Measurements from ENCODE around the gene EIF4B. TPM values are rescaled to one million over a fixed set of nuclear protein-coding genes. Genes with fewer than 3 reads are reported as not detected.

Gene EIF4B
- total and polyA plus RNA-seq, 2 donors (not counting 1 experiment from before 2014, with no cell fraction given) = 252 to 674 TPM

DNA sequence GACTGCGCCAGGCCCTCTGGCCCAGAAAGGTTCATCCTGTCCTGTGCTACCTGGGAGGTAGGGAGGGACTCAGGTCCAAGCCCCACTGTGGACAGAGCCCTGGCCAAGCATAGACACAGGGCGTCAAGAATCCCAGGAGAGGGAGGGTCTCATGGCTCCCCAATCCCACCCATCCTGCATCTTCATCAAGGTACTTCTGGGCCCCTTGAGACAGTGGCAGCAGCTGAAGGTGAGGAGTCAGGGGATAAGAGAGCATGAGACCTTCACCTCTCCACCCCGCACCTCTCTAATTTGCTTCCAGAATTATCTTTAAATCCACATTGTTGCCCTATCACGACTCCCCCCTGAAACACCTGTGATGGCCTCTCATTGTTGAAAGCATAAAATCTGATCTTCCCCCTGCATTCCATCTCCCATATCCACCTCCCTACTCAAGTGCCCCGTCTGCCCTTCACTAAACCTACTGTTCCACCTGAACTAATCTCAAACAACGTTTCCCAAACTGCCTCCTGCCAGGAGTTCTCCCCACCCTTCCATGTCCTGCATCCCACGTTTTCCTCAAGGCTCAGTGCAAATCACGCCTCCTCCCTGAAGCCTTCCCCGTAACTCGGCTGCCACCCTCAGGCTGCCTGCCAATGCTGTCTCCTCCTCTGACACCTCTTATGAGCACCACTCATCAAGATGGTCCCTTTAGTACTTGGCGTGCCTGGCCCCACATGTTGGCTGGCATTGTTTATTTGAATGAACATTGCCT, 30.3 kb upstream of the EIF4B start:
- DNase-seq (no peak), ATAC-seq (ENCODE audit: low read depth) (no peak)
- Mint-ChIP-seq H3K4me1 (no peaks in the 10 kb centered on the region), H3K27ac (no peak overlapping the region), H3K9me3 (ENCODE audit: insufficient read depth) (no peaks in the 10 kb centered on the region), H3K27me3 (peaks cover 41% of the 10 kb centered on the region), H3K4me3 (no peak overlapping the region)
- Histone ChIP-seq H3K4me3 (ENCODE audit: control extremely low read depth in 1 of 5, extremely low read depth in 1 of 5, insufficient read depth in 1 of 5, low read depth in 2 of 5, low read length in 4 of 5) (no peak overlapping the region), H3K27me3 (replicated peaks in 1 of 4; ENCODE audit: control extremely low read depth in 1 of 4, control insufficient read depth in 3 of 4, insufficient read depth in 4 of 4, low read length in 3 of 4) (peaks cover 0 to 8% (median 3%) of the 10 kb centered on the region in 4 experiments), H3K9me3 (ENCODE audit: control extremely low read depth in 1 of 3, control insufficient read depth in 2 of 3, insufficient read depth in 1 of 3, low read length in 2 of 3) (no peaks in the 10 kb centered on the region), H3K9ac (ENCODE audit: low read length) (no peak overlapping the region), H3K27ac (ENCODE audit: low read length in 2 of 2) (no peak overlapping the region), H2AFZ (ENCODE audit: insufficient read depth, low read depth, low read length, poor library complexity, severe bottlenecking) (no peak overlapping the region), H3K36me3 (replicated peaks in 1 of 2; ENCODE audit: control extremely low read depth in 1 of 2, control insufficient read depth in 1 of 2, extremely low read depth in 1 of 2, insufficient read depth in 2 of 2, low read length in 1 of 2) (no peaks in the 10 kb centered on the region), H4K20me1 (ENCODE audit: control insufficient read depth, insufficient read depth, low read length, poor library complexity, severe bottlenecking) (no peaks in the 10 kb centered on the region), H3K4me2 (replicated peaks; ENCODE audit: low read depth, low read length, poor library complexity, severe bottlenecking) (no peak overlapping the region), H3K79me2 (ENCODE audit: control insufficient read depth, insufficient read depth, low read length) (no peaks in the 10 kb centered on the region), H3K4me1 (ENCODE audit: control insufficient read depth in 2 of 2, insufficient read depth in 2 of 2, low read length in 2 of 2) (no peaks in the 10 kb centered on the region)
- CTCF ChIA-PET = no interaction called here
- intact Hi-C loops (cut with micrococcal nuclease) = no loop called here
- POLR2A ChIA-PET = no interaction called here
- 74% methylated on average over 10 of the region's 11 CpGs for WGBS (ENCODE audit: insufficient coverage)
- TF ChIP-seq EZH2 (IDR thresholded peaks at IDR 0.05; ENCODE audit: borderline replicate concordance, insufficient read depth, low read depth, low read length, poor library complexity, severe bottlenecking) (no peak), CTCF (IDR thresholded peaks at IDR 0.05) (no peak)

GRCh38 chr12:52976574-52977071, 29.6 kb upstream of the EIF4B start:
- no peak overlapping the region for H3K9ac ChIP-seq (ENCODE audit: low read length)
- ChIA-PET POLR2A (no interaction called here), CTCF (interaction anchor here (6.8 kb wide), 1 partner anchor 95 kb away, joined by 260 read pairs; no protein-coding TSS in a partner anchor)
- 60% methylated on average over 1 of the region's 3 CpGs for WGBS (ENCODE audit: insufficient coverage)
- Mint-ChIP-seq H3K4me1 (no peaks in the 10 kb centered on the region), H3K27ac (no peak overlapping the region), H3K9me3 (ENCODE audit: insufficient read depth) (no peaks in the 10 kb centered on the region), H3K27me3 (peaks cover 43% of the 10 kb centered on the region), H3K4me3 (no peak overlapping the region)
- H3K4me1 ChIP-seq (ENCODE audit: control insufficient read depth in 2 of 2, insufficient read depth in 2 of 2, low read length in 2 of 2) = no peaks in the 10 kb centered on the region
- no peaks in the 10 kb centered on the region for H3K36me3 ChIP-seq (replicated peaks in 1 of 2; ENCODE audit: control extremely low read depth in 1 of 2, control insufficient read depth in 1 of 2, extremely low read depth in 1 of 2, insufficient read depth in 2 of 2, low read length in 1 of 2)
- H3K27ac ChIP-seq (ENCODE audit: low read length in 2 of 2) = no peak overlapping the region
- intact Hi-C loops (cut with micrococcal nuclease) = no loop called here
- H2AFZ ChIP-seq (ENCODE audit: insufficient read depth, low read depth, low read length, poor library complexity, severe bottlenecking) = no peak overlapping the region
- no peak for DNase-seq
- no peak for ATAC-seq (ENCODE audit: low read depth)
- TF ChIP-seq CTCF (IDR thresholded peaks at IDR 0.05) = no peak
- TF ChIP-seq EZH2 (IDR thresholded peaks at IDR 0.05; ENCODE audit: borderline replicate concordance, insufficient read depth, low read depth, low read length, poor library complexity, severe bottlenecking) = no peak
- H3K4me2 ChIP-seq (replicated peaks; ENCODE audit: low read depth, low read length, poor library complexity, severe bottlenecking) = no peak overlapping the region
- no peaks in the 10 kb centered on the region for H4K20me1 ChIP-seq (ENCODE audit: control insufficient read depth, insufficient read depth, low read length, poor library complexity, severe bottlenecking)
- peaks cover 0 to 8% (median 3%) of the 10 kb centered on the region in 4 experiments for H3K27me3 ChIP-seq (replicated peaks in 1 of 4; ENCODE audit: control extremely low read depth in 1 of 4, control insufficient read depth in 3 of 4, insufficient read depth in 4 of 4, low read length in 3 of 4)
- no peaks in the 10 kb centered on the region for H3K9me3 ChIP-seq (ENCODE audit: control extremely low read depth in 1 of 3, control insufficient read depth in 2 of 3, insufficient read depth in 1 of 3, low read length in 2 of 3)
- no peak overlapping the region for H3K4me3 ChIP-seq (ENCODE audit: control extremely low read depth in 1 of 5, extremely low read depth in 1 of 5, insufficient read depth in 1 of 5, low read depth in 2 of 5, low read length in 4 of 5)
- no peaks in the 10 kb centered on the region for H3K79me2 ChIP-seq (ENCODE audit: control insufficient read depth, insufficient read depth, low read length)
